ENCODE results near the gene TSPAN31.

The TSPAN31 gene

GRCh38 chr12:57743769-57744168 lies 1.1 kb upstream of the TSPAN31 start:
- no peak for TF ChIP-seq CTCF (IDR thresholded peaks at IDR 0.05)
- DNase-seq (ENCODE audit: low spot score), result no peak
- no peak overlapping the region for H3K27ac ChIP-seq
- peak overlapping the region; percentile 98 for H3K4me3 ChIP-seq

DNA sequence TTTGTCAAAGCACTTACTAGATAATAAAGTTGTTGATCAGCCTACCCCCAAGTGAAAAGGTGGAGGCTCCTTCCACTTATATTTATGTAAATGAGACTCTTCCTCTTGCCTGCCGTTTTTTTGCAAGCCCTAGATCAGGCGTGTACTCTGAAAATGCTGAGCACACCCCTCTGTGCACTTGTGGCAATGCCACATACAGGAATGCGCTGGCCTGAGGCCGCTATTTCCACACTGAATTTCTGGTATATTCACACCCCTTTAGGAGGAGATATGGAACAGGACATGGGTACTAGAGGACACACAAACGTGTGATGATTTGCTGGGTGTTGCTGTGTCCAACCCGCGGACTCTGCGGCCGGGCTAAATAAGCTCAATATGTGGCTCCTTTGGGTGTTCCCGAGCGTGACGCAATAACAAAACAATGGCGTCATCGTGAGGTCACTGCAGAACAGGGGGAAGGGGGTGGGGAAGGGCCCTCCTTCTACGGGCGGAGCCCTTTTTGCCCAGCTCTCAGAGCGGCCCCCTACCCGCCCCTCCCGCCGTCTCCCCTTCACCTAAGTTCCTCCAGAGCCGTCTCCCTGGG lies 554 bp upstream of the TSPAN31 start:
- Histone ChIP-seq H3K27ac (peak overlapping the region; percentile 98 to 99), H3K4me3 (peak overlapping the region; percentile 98)
- TF ChIP-seq CTCF (IDR thresholded peaks at IDR 0.05), result no peak
- DNase-seq (ENCODE audit: low spot score), result peak; percentile 93

DNA sequence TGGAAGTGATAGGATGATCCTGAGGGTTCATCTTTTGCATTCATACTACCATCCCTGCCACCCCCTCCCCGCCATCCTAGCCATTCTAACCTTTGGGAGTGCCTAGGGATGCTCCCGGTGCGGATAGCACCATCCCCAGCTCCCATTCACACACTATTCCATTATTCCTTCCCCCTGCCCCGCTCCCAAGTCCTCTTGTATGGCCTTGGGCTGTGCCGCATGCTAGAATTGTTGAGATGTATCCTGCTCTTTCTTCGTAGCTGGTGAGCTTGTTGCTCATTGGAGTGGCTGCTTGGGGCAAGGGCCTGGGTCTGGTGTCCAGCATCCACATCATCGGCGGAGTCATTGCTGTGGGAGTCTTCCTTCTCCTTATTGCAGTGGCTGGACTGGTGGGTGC lies 644 bp downstream of the TSPAN31 start:
- TF ChIP-seq CTCF (IDR thresholded peaks at IDR 0.05), result no peak

DNA sequence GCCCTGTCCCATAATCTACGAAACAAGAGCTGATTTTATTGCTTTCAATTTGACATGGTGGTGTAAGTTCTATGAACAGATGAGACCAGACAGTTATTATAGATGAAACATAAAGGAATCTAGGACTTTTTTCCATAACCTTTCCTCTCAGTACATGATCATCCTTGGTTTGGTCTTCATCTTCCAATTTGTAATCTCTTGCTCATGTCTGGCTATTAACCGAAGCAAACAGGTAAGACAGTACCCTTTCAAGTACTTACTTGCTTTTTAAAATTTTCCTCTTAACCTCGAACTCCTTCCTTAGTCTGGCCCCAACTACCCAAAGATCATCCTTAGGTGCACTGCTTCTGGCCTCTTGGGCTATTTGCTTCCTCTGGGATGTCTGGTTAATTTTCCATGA lies 1.2 kb downstream of the TSPAN31 start:
- Histone ChIP-seq H3K4me3 (peak overlapping the region; percentile 98), H3K27ac (no peak overlapping the region)
- no peak for DNase-seq (ENCODE audit: low spot score)
- no peak for TF ChIP-seq CTCF (IDR thresholded peaks at IDR 0.05)

More for the DNA sequence above, 644 bp downstream of the TSPAN31 start:
- H3K4me3 ChIP-seq, result peak overlapping the region; percentile 98
- peak overlapping the region; percentile 98 to 99 for H3K27ac ChIP-seq
- DNase-seq (ENCODE audit: low spot score), result no peak

GRCh38 chr12:57749061-57749460 lies 4.2 kb downstream of the TSPAN31 start:
- DNase-seq (ENCODE audit: low spot score), result no peak

DNA sequence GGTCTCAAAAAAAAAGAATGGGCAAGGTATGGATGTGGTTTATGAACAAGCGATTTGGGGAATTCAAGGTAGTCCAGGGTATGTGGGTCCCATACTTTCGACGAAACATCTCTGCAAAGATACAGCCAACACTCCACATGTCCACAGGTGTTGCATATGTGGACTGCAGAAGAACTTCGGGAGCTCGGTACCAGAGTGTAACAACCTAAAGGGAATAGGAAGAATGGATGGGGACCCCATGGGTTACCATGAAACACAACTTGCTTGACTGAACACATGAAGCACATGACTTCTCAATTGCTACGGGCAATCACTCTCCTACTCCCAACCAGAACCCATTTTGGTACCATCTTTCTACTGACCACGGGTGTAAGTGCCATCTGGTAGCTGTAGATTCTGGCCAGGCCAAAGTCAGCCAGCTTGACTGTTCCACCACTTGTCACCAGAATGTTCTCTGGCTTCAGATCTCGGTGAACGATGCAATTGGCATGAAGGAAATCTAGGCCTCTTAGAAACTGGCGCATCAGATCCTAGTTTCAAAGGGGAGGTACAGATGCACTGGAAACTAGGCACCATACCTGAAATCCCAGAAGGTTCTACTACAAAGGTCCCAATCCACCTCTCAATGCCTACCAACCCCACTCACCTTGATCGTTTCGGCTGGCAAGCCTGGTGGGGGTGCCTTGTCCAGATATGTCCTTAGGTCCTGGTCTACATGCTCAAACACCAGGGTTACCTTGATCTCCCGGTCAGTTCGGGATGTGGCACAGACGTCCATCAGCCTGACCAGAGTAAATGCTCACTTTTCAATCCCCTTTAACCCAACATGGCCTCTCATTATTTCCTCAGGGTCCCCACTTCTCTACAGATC lies 6.0 kb downstream of the TSPAN31 start:
- DNase-seq (ENCODE audit: low spot score), result no peak
- no peak for TF ChIP-seq CTCF (IDR thresholded peaks at IDR 0.05)
- Histone ChIP-seq H3K27ac (peak overlapping the region; percentile 91), H3K4me3 (peak overlapping the region; percentile 80)

More at GRCh38 chr12:57749061-57749460, 4.2 kb downstream of the TSPAN31 start:
- no peak overlapping the region for H3K27ac ChIP-seq
- TF ChIP-seq CTCF (IDR thresholded peaks at IDR 0.05), result no peak
- no peak overlapping the region for H3K4me3 ChIP-seq

DNA sequence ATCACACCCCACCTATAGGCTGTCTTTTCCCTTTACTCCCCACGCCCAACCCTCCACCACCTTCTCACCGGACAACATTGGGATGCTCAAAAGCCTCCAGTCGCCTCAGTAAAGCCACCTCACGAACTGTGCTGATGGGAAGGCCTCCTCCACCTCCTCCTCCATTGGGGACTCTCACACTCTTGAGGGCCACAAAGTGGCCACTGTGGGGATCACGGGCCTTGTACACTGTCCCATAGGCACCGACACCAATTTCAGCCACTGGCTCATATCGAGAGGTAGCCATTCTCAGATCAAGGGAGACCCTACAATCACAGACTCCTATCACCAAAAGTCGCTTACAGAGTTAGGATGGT lies 6.6 kb downstream of the TSPAN31 start:
- no peak for DNase-seq (ENCODE audit: low spot score)
- peak overlapping the region; percentile 91 for H3K27ac ChIP-seq
- H3K4me3 ChIP-seq, result peak overlapping the region; percentile 80

More for the DNA sequence above, 6.6 kb downstream of the TSPAN31 start:
- no peak for TF ChIP-seq CTCF (IDR thresholded peaks at IDR 0.05)

Data from coronary artery (tissue), 2 donors.